GM12878 (cell line): ENCODE data around the gene CCNY.

Experiments used
- CBX3 ChIP-seq: fragments of 200-600 bp; sonication (generic); IDR thresholded peaks from 2 replicates; pipeline ENCODE4 v1.6.1; 2016; ENCODE audit warnings: low read depth, borderline replicate concordance
- CREM ChIP-seq: IDR thresholded peaks from 2 replicates; pipeline ENCODE4 v1.6.1; 2014; ENCODE audit warnings: antibody characterized with exemption, low read depth
- EP300 ChIP-seq, 2 experiments: fragments of 150-350 bp in 1 of 2; IDR thresholded peaks; 2 replicates each; pipeline ENCODE4 v1.6.1; 2011 to 2012; ENCODE audit warnings: low read depth in 2 of 2, low read length in 2 of 2, borderline replicate concordance in 1 of 2, improper control_type of control experiment in 1 of 2, inconsistent platforms in 1 of 2; ENCODE audit not compliant: control insufficient read depth in 1 of 2
- MTA2 ChIP-seq: fragments of 450-650 bp; IDR thresholded peaks from 2 replicates; pipeline ENCODE4 v1.6.1; 2016; ENCODE audit warnings: low read depth, mild to moderate bottlenecking, moderate library complexity
- NBN ChIP-seq: fragments of 450-650 bp; IDR thresholded peaks from 2 replicates; pipeline ENCODE4 v1.6.1; 2016
- POLR2A ChIP-seq: IDR thresholded peaks from 2 replicates; pipeline ENCODE4 v1.6.1; 2011; ENCODE audit warnings: low read depth, mild to moderate bottlenecking, low read length
- RAD21 ChIP-seq: IDR thresholded peaks from 2 replicates; pipeline ENCODE4 v1.6.1; 2011; ENCODE audit warnings: mild to moderate bottlenecking, low read depth, low read length, moderate library complexity; ENCODE audit not compliant: insufficient read depth
- RFX5 ChIP-seq: IDR thresholded peaks from 2 replicates; pipeline ENCODE4 v1.6.1; 2011; ENCODE audit warnings: low read depth, low read length, improper control_type of control experiment
- ZNF217 ChIP-seq: fragments of 450-650 bp; IDR thresholded peaks from 2 replicates; pipeline ENCODE4 v1.6.1; 2017; ENCODE audit warnings: antibody characterized with exemption, mild to moderate bottlenecking
- TF ChIP-seq, protein P1 (sequence below), 3 experiments: IDR thresholded peaks in 2 of 3; conservative IDR thresholded peaks in 1 of 3; 2 replicates each; pipeline ENCODE4 v1.5.1; 2011; ENCODE audit warnings: low read depth in 3 of 3, low read length in 3 of 3, mild to moderate bottlenecking in 3 of 3, control low read depth in 2 of 3, moderate library complexity in 2 of 3, inconsistent platforms in 1 of 3, mixed read lengths in 1 of 3; ENCODE audit not compliant: control insufficient read depth in 2 of 3, insufficient read depth in 1 of 3; ENCODE audit errors: extremely low read depth in 1 of 3
- TF ChIP-seq, protein P2 (sequence below): IDR thresholded peaks from 2 replicates; pipeline ENCODE4 v1.6.1; 2012; ENCODE audit warnings: low read depth, low read length, improper control_type of control experiment
- TF ChIP-seq, protein P3 (sequence below): fragments of 450-650 bp; IDR thresholded peaks from 2 replicates; pipeline ENCODE4 v1.6.1; 2018; ENCODE audit warnings: borderline replicate concordance, mild to moderate bottlenecking; ENCODE audit not compliant: partially characterized antibody

DNA sequence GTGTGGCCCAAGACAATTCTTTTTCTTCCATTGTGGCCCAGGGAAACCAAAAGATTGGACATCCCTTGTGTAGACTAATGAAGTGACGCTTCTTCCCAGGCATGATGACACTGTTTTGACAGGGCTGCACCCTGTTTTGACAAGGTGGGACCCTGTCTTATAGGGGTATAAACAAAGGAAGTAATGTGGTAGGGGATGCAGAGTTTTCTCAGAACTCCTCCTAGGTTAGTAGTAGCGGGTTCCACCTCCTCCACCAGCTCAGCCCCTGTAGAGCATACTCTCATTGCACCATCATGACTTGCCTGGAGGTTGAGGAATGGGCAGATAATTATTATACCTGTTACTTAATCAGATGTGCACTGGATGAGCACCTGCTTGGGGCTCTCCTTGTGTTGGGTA is 123.1 kb downstream of the CCNY start:
- TF ChIP-seq, protein P1, sequence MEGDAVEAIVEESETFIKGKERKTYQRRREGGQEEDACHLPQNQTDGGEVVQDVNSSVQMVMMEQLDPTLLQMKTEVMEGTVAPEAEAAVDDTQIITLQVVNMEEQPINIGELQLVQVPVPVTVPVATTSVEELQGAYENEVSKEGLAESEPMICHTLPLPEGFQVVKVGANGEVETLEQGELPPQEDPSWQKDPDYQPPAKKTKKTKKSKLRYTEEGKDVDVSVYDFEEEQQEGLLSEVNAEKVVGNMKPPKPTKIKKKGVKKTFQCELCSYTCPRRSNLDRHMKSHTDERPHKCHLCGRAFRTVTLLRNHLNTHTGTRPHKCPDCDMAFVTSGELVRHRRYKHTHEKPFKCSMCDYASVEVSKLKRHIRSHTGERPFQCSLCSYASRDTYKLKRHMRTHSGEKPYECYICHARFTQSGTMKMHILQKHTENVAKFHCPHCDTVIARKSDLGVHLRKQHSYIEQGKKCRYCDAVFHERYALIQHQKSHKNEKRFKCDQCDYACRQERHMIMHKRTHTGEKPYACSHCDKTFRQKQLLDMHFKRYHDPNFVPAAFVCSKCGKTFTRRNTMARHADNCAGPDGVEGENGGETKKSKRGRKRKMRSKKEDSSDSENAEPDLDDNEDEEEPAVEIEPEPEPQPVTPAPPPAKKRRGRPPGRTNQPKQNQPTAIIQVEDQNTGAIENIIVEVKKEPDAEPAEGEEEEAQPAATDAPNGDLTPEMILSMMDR (IDR thresholded peaks at IDR 0.05 in 2 of 3, conservative IDR thresholded peaks at IDR 0.05 in 1 of 3; ENCODE audit: control insufficient read depth in 2 of 3, extremely low read depth in 1 of 3, insufficient read depth in 1 of 3, low read depth in 3 of 3, low read length in 3 of 3), result no peak
- no peak for TF ChIP-seq EP300 (IDR thresholded peaks at IDR 0.05; ENCODE audit: borderline replicate concordance in 1 of 2, control insufficient read depth in 1 of 2, low read depth in 2 of 2, low read length in 2 of 2)
- TF ChIP-seq, protein P2, sequence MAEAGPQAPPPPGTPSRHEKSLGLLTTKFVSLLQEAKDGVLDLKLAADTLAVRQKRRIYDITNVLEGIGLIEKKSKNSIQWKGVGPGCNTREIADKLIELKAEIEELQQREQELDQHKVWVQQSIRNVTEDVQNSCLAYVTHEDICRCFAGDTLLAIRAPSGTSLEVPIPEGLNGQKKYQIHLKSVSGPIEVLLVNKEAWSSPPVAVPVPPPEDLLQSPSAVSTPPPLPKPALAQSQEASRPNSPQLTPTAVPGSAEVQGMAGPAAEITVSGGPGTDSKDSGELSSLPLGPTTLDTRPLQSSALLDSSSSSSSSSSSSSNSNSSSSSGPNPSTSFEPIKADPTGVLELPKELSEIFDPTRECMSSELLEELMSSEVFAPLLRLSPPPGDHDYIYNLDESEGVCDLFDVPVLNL, result no peak
- TF ChIP-seq POLR2A, result no peak
- TF ChIP-seq MTA2, result no peak
- TF ChIP-seq CREM, result no peak
- TF ChIP-seq, protein P3, sequence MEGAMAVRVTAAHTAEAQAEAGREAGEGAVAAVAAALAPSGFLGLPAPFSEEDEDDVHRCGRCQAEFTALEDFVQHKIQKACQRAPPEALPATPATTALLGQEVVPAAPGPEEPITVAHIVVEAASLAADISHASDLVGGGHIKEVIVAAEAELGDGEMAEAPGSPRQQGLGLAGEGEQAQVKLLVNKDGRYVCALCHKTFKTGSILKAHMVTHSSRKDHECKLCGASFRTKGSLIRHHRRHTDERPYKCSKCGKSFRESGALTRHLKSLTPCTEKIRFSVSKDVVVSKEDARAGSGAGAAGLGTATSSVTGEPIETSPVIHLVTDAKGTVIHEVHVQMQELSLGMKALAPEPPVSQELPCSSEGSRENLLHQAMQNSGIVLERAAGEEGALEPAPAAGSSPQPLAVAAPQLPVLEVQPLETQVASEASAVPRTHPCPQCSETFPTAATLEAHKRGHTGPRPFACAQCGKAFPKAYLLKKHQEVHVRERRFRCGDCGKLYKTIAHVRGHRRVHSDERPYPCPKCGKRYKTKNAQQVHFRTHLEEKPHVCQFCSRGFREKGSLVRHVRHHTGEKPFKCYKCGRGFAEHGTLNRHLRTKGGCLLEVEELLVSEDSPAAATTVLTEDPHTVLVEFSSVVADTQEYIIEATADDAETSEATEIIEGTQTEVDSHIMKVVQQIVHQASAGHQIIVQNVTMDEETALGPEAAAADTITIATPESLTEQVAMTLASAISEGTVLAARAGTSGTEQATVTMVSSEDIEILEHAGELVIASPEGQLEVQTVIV, result no peak
- no peak for TF ChIP-seq RAD21
- no peak for TF ChIP-seq CBX3
- TF ChIP-seq NBN, result no peak
- no peak for TF ChIP-seq ZNF217
- no peak for TF ChIP-seq RFX5
